Measurements from ENCODE around the gene TRPC1. TPM values are rescaled to one million over a fixed set of nuclear protein-coding genes. Genes with fewer than 3 reads are reported as not detected.
"Not testable (repeated sequence)": the region's sequence is repeated elsewhere in the genome, so short reads cannot be mapped to it uniquely, and the experiment has no call there.

TRPC1 gene
- total RNA-seq, 2 donors from 2014 or later = 1.8 to 2.2 TPM

- Histone ChIP-seq H3K4me3 (no peak overlapping the region), H3K9ac (ENCODE audit: low read depth in 2 of 2, low read length in 2 of 2) (no peak overlapping the region), H3K4me1 (no peaks in the 10 kb centered on the region), H3K27me3 (no peaks in the 10 kb centered on the region), H3K36me3 (no peaks in the 10 kb centered on the region), H3K27ac (no peak overlapping the region), H3K9me3 (no peaks in the 10 kb centered on the region)
- DNase-seq = no peak
- intact Hi-C loops (cut with DNase I) = no loop called here
- no peak for TF ChIP-seq CTCF (IDR thresholded peaks at IDR 0.05)
Observed at GRCh38 chr3:142693136-142693853, 30.5 kb upstream of the TRPC1 start.

- Histone ChIP-seq H3K9me3 (no peaks in the 10 kb centered on the region), H3K36me3 (no peaks in the 10 kb centered on the region), H3K9ac (ENCODE audit: low read depth in 2 of 2, low read length in 2 of 2) (no peak overlapping the region), H3K4me3 (no peak overlapping the region), H3K27me3 (no peaks in the 10 kb centered on the region), H3K4me1 (no peaks in the 10 kb centered on the region), H3K27ac (no peak overlapping the region)
- DNase-seq = no peak
- intact Hi-C loops (cut with DNase I) = no loop called here
- no peak for TF ChIP-seq CTCF (IDR thresholded peaks at IDR 0.05)
Observed at GRCh38 chr3:142694225-142694624, 29.6 kb upstream of the TRPC1 start.

- Histone ChIP-seq H3K27ac (no peak overlapping the region), H3K9me3 (no peaks in the 10 kb centered on the region), H3K4me1 (no peaks in the 10 kb centered on the region), H3K36me3 (no peaks in the 10 kb centered on the region), H3K4me3 (no peak overlapping the region), H3K27me3 (no peaks in the 10 kb centered on the region), H3K9ac (ENCODE audit: low read depth in 2 of 2, low read length in 2 of 2) (no peak overlapping the region)
- no peak for TF ChIP-seq CTCF (IDR thresholded peaks at IDR 0.05)
- intact Hi-C loops (cut with DNase I) = no loop called here
- no peak for DNase-seq
Observed at GRCh38 chr3:142705198-142705597, 18.6 kb upstream of the TRPC1 start.

- Histone ChIP-seq H3K27me3 (no peaks in the 10 kb centered on the region), H3K9me3 (no peaks in the 10 kb centered on the region), H3K36me3 (no peaks in the 10 kb centered on the region), H3K4me1 (no peaks in the 10 kb centered on the region), H3K4me3 (no peak overlapping the region), H3K27ac (no peak overlapping the region), H3K9ac (ENCODE audit: low read depth in 2 of 2, low read length in 2 of 2) (no peak overlapping the region)
- intact Hi-C loops (cut with DNase I) = no loop called here
- DNase-seq = no peak
- TF ChIP-seq CTCF (IDR thresholded peaks at IDR 0.05) = no peak
Observed at GRCh38 chr3:142706321-142707127, 17.3 kb upstream of the TRPC1 start.

- Histone ChIP-seq H3K4me1 (no peaks in the 10 kb centered on the region), H3K36me3 (no peaks in the 10 kb centered on the region), H3K27ac (no peak overlapping the region), H3K9ac (ENCODE audit: low read depth in 2 of 2, low read length in 2 of 2) (no peak overlapping the region), H3K27me3 (no peaks in the 10 kb centered on the region), H3K9me3 (no peaks in the 10 kb centered on the region), H3K4me3 (no peak overlapping the region)
- no peak for TF ChIP-seq CTCF (IDR thresholded peaks at IDR 0.05)
- DNase-seq = no peak
- intact Hi-C loops (cut with DNase I) = no loop called here
Observed at GRCh38 chr3:142709207-142709606, 14.6 kb upstream of the TRPC1 start.

- H3K4me3 ChIP-seq; H3K9ac ChIP-seq (ENCODE audit: low read depth in 2 of 2, low read length in 2 of 2); H3K9me3 ChIP-seq; H3K27me3 ChIP-seq; H3K36me3 ChIP-seq; H3K4me1 ChIP-seq; intact Hi-C loops (cut with DNase I); H3K27ac ChIP-seq; DNase-seq: not testable (repeated sequence)
Observed at GRCh38 chr3:142714882-142715281, 9.0 kb upstream of the TRPC1 start.
